GM12892 (cell line): ENCODE measurements around the gene RNF115.

Source experiments
- POLR2A ChIP-seq: IDR thresholded peaks from 2 replicates; pipeline ENCODE4 v1.6.1; 2011; ENCODE audit warnings: low read depth, low read length, control low read depth
- POLR2AphosphoS5 ChIP-seq: IDR thresholded peaks from 2 replicates; pipeline ENCODE4 v1.6.1; 2011; ENCODE audit warnings: low read depth, low read length, control low read depth

- TF ChIP-seq POLR2A, result no peak
- no peak for TF ChIP-seq POLR2AphosphoS5
Measured at GRCh38 chr1:145706086-145706664, 117.7 kb downstream of the RNF115 start.
